ENCODE measurements around the gene LMAN1L. TPM values are rescaled to one million over a fixed set of nuclear protein-coding genes. Genes with fewer than 3 reads are reported as not detected.

The LMAN1L gene
- total and polyA plus RNA-seq, 2 of the 4 experiments (the other 2 are of a cell fraction) = not detected

DNA sequence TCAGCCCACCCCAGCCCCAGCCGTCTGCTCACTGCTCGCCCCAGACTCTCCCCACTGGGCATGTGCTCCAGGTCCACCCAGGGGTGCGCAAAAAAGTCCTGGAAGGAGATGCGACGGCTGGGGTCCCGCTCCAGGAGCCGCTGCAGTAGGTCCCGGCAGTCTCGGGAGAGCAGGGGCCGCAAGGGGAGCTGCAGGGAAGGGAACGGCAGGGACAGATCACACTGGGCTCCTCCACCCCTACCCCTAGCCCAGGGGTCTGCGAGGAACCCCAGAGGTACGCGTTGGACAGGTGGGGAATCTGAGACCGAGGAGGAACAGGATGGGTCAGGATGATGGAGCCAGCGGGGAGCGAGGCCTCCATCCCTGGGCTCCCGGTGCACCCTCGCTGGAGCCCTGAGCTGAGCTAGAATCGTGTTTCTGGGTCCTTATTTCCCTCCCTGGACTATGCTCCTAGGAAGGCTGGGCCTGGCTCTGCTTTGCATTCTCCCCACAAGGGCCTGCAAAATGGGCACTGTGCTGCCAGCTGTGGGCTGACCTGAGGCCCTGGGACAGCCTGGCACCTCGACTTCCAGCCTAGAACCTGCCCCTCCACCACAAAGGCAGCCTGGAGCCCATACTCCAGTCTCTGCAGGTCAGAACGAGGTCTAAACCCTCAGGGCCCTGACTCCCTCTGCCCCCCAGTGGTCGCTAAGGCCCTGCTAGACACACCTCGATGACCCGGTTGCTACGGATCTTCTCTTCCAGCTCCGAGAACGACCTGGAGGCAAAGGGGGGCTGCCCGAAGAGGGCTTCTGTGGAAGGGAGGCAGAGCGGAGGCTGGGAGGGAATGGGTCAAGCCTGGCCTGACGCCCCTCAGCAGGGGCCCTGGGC, 27.1 kb downstream of the LMAN1L start (continued):
- TF ChIP-seq CEBPB (IDR thresholded peaks at IDR 0.05; ENCODE audit: low read depth, low read length) = no peak

DNA sequence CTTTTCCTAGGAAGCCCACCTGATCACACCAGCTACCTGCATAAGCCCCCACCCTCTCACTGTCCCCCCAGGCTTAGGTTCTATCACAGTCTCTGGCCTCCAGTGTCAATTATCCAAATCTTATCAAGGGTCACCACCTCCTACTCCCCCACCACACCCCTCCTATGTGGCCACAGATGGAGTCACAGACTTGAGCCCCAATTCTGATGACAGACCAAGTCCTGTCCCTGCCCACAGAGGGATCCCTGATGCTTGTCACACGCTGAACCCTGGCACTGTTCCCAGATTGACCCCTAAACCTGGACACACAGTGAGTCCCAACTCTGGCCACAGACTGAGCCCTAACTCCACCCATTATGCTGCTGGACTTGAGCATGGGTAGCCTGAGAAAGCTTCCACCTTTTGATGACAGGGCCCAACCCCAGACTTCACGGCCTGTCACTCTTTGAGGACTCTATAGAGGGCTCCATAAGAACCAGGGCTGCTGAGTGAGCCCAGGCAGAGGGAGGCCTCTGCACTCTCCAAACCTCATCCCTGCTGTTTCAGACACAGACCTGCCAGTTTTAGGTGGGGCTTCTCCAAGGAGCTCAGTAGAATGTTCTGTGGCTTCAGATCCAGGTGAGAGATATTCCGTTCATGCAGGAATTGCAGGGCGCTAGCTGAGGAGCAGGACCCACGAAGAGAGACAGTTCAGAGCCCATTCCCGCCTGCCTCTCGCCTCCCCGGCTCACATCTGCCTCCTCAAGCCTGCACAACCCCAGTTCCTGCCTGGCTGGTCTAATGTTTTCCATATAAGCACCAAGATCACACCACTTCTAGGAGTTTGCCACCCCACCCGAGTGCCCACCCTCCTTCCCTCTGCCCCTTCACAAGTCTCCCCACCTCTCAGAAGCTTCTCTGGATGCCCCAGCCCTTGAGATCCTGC, 28.5 kb downstream of the LMAN1L start:
- no peaks in the 10 kb centered on the region for H3K9me3 ChIP-seq (ENCODE audit: control insufficient read depth, insufficient read depth, low read length)
- H3K9ac ChIP-seq (ENCODE audit: low read depth, low read length) = no peak overlapping the region
- H3K18ac ChIP-seq (ENCODE audit: low read depth, low read length) = no peak overlapping the region
- CTCF ChIA-PET = no interaction called here
- H2BK20ac ChIP-seq (ENCODE audit: low read depth, low read length) = no peak overlapping the region
- DNase-seq (no peak), ATAC-seq (ENCODE audit: low read depth) (no peak)
- no peak overlapping the region for H3K56ac ChIP-seq (ENCODE audit: extremely low read depth, insufficient read depth, low read length)
- in situ Hi-C loops (cut with MboI; ENCODE audit: low sequenced_read_pairs) (no loop called here), dilution Hi-C loops (cut with HindIII; ENCODE audit: low sequenced_read_pairs, unreplicated experiment) (no loop called here), intact Hi-C loops (cut with micrococcal nuclease) (loop anchor here (5.0 kb wide), 2 partner anchors 51 to 66 kb away; partner anchors contain the start of genes FAM219B and MPI)
- no peak overlapping the region for H3K23ac ChIP-seq (ENCODE audit: low read depth, low read length)
- H2BK15ac ChIP-seq (ENCODE audit: low read depth, low read length) = no peak overlapping the region
- 98% methylated on average over 6 of the region's 9 CpGs; no CpG with 5 or more reads in 1 of the 2 experiments for WGBS, 2 experiments (ENCODE audit: extremely low coverage in 2 of 2, insufficient read length in 1 of 2)
- peaks cover 14% of the 10 kb centered on the region for H3K36me3 ChIP-seq (ENCODE audit: control insufficient read depth, insufficient read depth, low read length)
- POLR2A ChIA-PET (ENCODE audit: unreplicated experiment) = interaction anchor here (0.5 kb wide), 1 partner anchor 45 kb away, joined by 8 read pairs; no protein-coding TSS in a partner anchor
- H2AK5ac ChIP-seq (ENCODE audit: low read depth, low read length) = no peak overlapping the region
- no peak overlapping the region for H3K27ac ChIP-seq (ENCODE audit: insufficient read depth, low read length)
- peaks cover 4% of the 10 kb centered on the region; the same call in 1 of the 2 replicates for H3K4me1 ChIP-seq (ENCODE audit: control insufficient read depth, insufficient read depth, low read length)
- no peak overlapping the region for H4K8ac ChIP-seq (ENCODE audit: low read depth in 2 of 2, low read length in 2 of 2)
- H3K4ac ChIP-seq (ENCODE audit: low read depth, low read length) = no peak overlapping the region
- no peak overlapping the region for H2AK9ac ChIP-seq (replicated peaks; ENCODE audit: low read depth, low read length, poor library complexity)
- no peak overlapping the region for H3K4me3 ChIP-seq (ENCODE audit: insufficient read depth, low read depth, low read length)
- BruUV-seq (replicated peaks) = no TSS peak
- H4K20me1 ChIP-seq (ENCODE audit: insufficient read depth, low read length) = no peaks in the 10 kb centered on the region
- H4K91ac ChIP-seq (ENCODE audit: insufficient read depth, low read depth, low read length) = no peak overlapping the region
- no peak overlapping the region for H2BK5ac ChIP-seq (ENCODE audit: low read depth, low read length, poor library complexity, severe bottlenecking)
- H2AFZ ChIP-seq (replicated peaks; ENCODE audit: low read length, poor library complexity) = no peak overlapping the region
- H2BK120ac ChIP-seq (ENCODE audit: low read depth, low read length) = no peak overlapping the region
- 0 out of 2 replicates have a peak, but pooled peaks cover 3% of the 10 kb centered on the region for H3K9me1 ChIP-seq (ENCODE audit: insufficient read depth, low read length)
- H3K79me1 ChIP-seq (ENCODE audit: low read depth in 1 of 2, low read length in 2 of 2) = peaks cover 0 to 17% of the 10 kb centered on the region in 2 experiments; a peak in 1 of 4 replicates
- H3K4me2 ChIP-seq (ENCODE audit: low read depth, low read length) = no peak overlapping the region
- H3K14ac ChIP-seq (replicated peaks; ENCODE audit: low read depth, low read length) = no peak overlapping the region
- no peak overlapping the region for H4K5ac ChIP-seq (ENCODE audit: low read depth, low read length)
- no peaks in the 10 kb centered on the region for H3K27me3 ChIP-seq (ENCODE audit: control insufficient read depth, insufficient read depth, low read length)
- no peak for TF ChIP-seq MAZ (IDR thresholded peaks at IDR 0.05; ENCODE audit: borderline replicate concordance, low read depth, low read length)
- no peak for TF ChIP-seq NFE2L2 (IDR thresholded peaks at IDR 0.05; ENCODE audit: low read depth, low read length)
- no peak for TF ChIP-seq POLR2A (IDR thresholded peaks at IDR 0.05; ENCODE audit: low read depth, low read length)
- TF ChIP-seq CHD1 (IDR thresholded peaks at IDR 0.05; ENCODE audit: low read depth, low read length) = no peak
- TF ChIP-seq, protein P1, sequence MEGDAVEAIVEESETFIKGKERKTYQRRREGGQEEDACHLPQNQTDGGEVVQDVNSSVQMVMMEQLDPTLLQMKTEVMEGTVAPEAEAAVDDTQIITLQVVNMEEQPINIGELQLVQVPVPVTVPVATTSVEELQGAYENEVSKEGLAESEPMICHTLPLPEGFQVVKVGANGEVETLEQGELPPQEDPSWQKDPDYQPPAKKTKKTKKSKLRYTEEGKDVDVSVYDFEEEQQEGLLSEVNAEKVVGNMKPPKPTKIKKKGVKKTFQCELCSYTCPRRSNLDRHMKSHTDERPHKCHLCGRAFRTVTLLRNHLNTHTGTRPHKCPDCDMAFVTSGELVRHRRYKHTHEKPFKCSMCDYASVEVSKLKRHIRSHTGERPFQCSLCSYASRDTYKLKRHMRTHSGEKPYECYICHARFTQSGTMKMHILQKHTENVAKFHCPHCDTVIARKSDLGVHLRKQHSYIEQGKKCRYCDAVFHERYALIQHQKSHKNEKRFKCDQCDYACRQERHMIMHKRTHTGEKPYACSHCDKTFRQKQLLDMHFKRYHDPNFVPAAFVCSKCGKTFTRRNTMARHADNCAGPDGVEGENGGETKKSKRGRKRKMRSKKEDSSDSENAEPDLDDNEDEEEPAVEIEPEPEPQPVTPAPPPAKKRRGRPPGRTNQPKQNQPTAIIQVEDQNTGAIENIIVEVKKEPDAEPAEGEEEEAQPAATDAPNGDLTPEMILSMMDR (conservative IDR thresholded peaks at IDR 0.05; ENCODE audit: low read depth, low read length) = no peak
- no peak for TF ChIP-seq RFX5 (IDR thresholded peaks at IDR 0.05; ENCODE audit: low read depth, low read length)
- TF ChIP-seq RAD21 (IDR thresholded peaks at IDR 0.05; ENCODE audit: low read length) = no peak
- TF ChIP-seq, protein P2, sequence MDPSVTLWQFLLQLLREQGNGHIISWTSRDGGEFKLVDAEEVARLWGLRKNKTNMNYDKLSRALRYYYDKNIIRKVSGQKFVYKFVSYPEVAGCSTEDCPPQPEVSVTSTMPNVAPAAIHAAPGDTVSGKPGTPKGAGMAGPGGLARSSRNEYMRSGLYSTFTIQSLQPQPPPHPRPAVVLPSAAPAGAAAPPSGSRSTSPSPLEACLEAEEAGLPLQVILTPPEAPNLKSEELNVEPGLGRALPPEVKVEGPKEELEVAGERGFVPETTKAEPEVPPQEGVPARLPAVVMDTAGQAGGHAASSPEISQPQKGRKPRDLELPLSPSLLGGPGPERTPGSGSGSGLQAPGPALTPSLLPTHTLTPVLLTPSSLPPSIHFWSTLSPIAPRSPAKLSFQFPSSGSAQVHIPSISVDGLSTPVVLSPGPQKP (IDR thresholded peaks at IDR 0.05; ENCODE audit: borderline replicate concordance, low read depth, low read length) = no peak
- no peak for TF ChIP-seq SMC3 (IDR thresholded peaks at IDR 0.05; ENCODE audit: low read depth, low read length)
- no peak for TF ChIP-seq RCOR1 (IDR thresholded peaks at IDR 0.05; ENCODE audit: insufficient replicate concordance, low read length)

Data from IMR-90 (cell line).